HCT116 (cell line): Measurements from ENCODE around the gene RNF25. TPM values are rescaled to one million over a fixed set of nuclear protein-coding genes. Genes with fewer than 3 reads are reported as not detected.

Source experiments
- ATAC-seq: fragments of 200-7000 bp; cut with Tn5 transposase; 2 replicates; pipeline ENCODE4 v1.9.1; 2020; ENCODE audit warnings: mild to moderate bottlenecking, moderate library complexity
- BruUV-seq: library from RNA; stranded (reverse); fragments of 400-500 nt; replicated peaks from 2 replicates; lab custom pipeline; 2021; lab: Mats Ljungman, UMichigan
- CTCF ChIA-PET: fragments of 300-600 bp; sonication (Branson Sonifier 250); formaldehyde crosslinking; loops from one replicate; lab custom pipeline; 2021; ENCODE audit warnings: antibody characterized with exemption; lab: Charles Lee
- POLR2A ChIA-PET: fragments of 300-600, 350-600 bp; sonication (Branson Sonifier 250); formaldehyde crosslinking; loops from one replicate; lab custom pipeline; 2021; ENCODE audit warnings: antibody characterized with exemption; lab: Charles Lee
- RAD21 ChIA-PET, 2 experiments: fragments of 300-600 bp; sonication (Branson Sonifier 250); formaldehyde crosslinking; loops; one replicate each; lab custom pipeline; 2023; ENCODE audit warnings: low total read pairs in 2 of 2; ENCODE audit not compliant: uncharacterized antibody in 2 of 2, unreplicated experiment in 2 of 2, low non-redundant PET in 1 of 2; lab: Charles Lee
- DNase-seq: peaks from one replicate; pipeline ENCODE4 v3.0.0-alpha.2; 2010; ENCODE audit warnings: low read depth, low spot score
- H2AFZ ChIP-seq: fragments of 200-600 bp; shearing (Covaris generic), sonication (generic); 2 replicates; pipeline ENCODE4 v1.6.1; 2017; ENCODE audit warnings: low read depth, mixed run types, mixed read lengths, antibody characterized with exemption, low read length; ENCODE audit not compliant: poor library complexity, severe bottlenecking
- H3K27ac ChIP-seq: 2 replicates; pipeline ENCODE4 v1.5.1; 2012; ENCODE audit warnings: low read depth, low read length
- H3K27me3 ChIP-seq: fragments of 200-600 bp; sonication (generic); 2 replicates; pipeline ENCODE4 v1.6.1; 2016; ENCODE audit warnings: mixed run types, low read length, mixed read lengths; ENCODE audit not compliant: insufficient read depth
- H3K36me3 ChIP-seq, 2 experiments: fragments of 200-500 bp in 1 of 2; fragments of 200-600 bp in 1 of 2; sonication (Bioruptor generic) in 1 of 2; sonication (generic) in 1 of 2; 2 replicates each; pipeline versions ENCODE4 v1.5.1 to v1.6.1; 2014 to 2016; ENCODE audit warnings: low read length in 2 of 2, inconsistent platforms in 1 of 2, mixed read lengths in 1 of 2, mixed run types in 1 of 2; ENCODE audit not compliant: insufficient read depth in 2 of 2, control insufficient read depth in 1 of 2
- H3K4me1 ChIP-seq, 2 experiments: fragments of 200-600 bp in 1 of 2; sonication (generic) in 1 of 2; 2 replicates each; pipeline versions ENCODE4 v1.5.1 to v1.6.1; 2012 to 2017; ENCODE audit warnings: low read length in 2 of 2, inconsistent platforms in 1 of 2, mild to moderate bottlenecking in 1 of 2, mixed read lengths in 1 of 2, mixed run types in 1 of 2, moderate library complexity in 1 of 2; ENCODE audit not compliant: insufficient read depth in 2 of 2, control insufficient read depth in 1 of 2
- H3K4me2 ChIP-seq: fragments of 200-600 bp; sonication (generic); 2 replicates; pipeline ENCODE4 v1.6.1; 2017; ENCODE audit warnings: mixed run types, low read length, mixed read lengths
- H3K4me3 ChIP-seq, 2 experiments: fragments of 200-600 bp in 1 of 2; sonication (generic) in 1 of 2; replicated peaks in 1 of 2; 2 replicates each; pipeline ENCODE4 v1.5.1; 2011 to 2016; ENCODE audit warnings: low read length in 2 of 2, control low read depth in 1 of 2, low read depth in 1 of 2, mild to moderate bottlenecking in 1 of 2, mixed read lengths in 1 of 2, mixed run types in 1 of 2
- H3K79me2 ChIP-seq: fragments of 200-600 bp; sonication (generic); 2 replicates; pipeline ENCODE4 v1.6.1; 2017; ENCODE audit warnings: mild to moderate bottlenecking, mixed run types, low read length, moderate library complexity, mixed read lengths; ENCODE audit not compliant: insufficient read depth
- H3K9ac ChIP-seq: fragments of 200-600 bp; sonication (generic); 2 replicates; pipeline ENCODE4 v1.6.1; 2016; ENCODE audit warnings: low read length, mixed read lengths
- H3K9me2 ChIP-seq: fragments of 200-600 bp; sonication (generic), shearing (Covaris generic); 2 replicates; pipeline ENCODE4 v1.6.1; 2017; ENCODE audit warnings: mixed run types, mild to moderate bottlenecking, moderate library complexity; ENCODE audit not compliant: insufficient read depth
- H3K9me3 ChIP-seq, 2 experiments: fragments of 200-500 bp in 1 of 2; fragments of 200-600 bp in 1 of 2; sonication (Bioruptor generic) in 1 of 2; sonication (generic) in 1 of 2; 2 replicates each; pipeline ENCODE4 v1.6.1; 2014 to 2017; ENCODE audit warnings: low read length in 2 of 2, mixed read lengths in 2 of 2, inconsistent platforms in 1 of 2, low read depth in 1 of 2, mild to moderate bottlenecking in 1 of 2, mixed run types in 1 of 2, moderate library complexity in 1 of 2; ENCODE audit not compliant: control insufficient read depth in 1 of 2, insufficient read depth in 1 of 2
- H4K20me1 ChIP-seq: fragments of 200-600 bp; sonication (generic), shearing (Covaris generic); 2 replicates; pipeline ENCODE4 v1.6.1; 2017; ENCODE audit warnings: mixed run types, mild to moderate bottlenecking, moderate library complexity; ENCODE audit not compliant: insufficient read depth
- JUND ChIP-seq: IDR thresholded peaks from 2 replicates; pipeline ENCODE4 v1.6.1; 2012
- POLR2A ChIP-seq: IDR thresholded peaks from 2 replicates; pipeline ENCODE4 v1.7.0; 2011; ENCODE audit warnings: borderline replicate concordance; ENCODE audit not compliant: insufficient read depth, insufficient read length; ENCODE audit errors: extremely low read depth
- POLR2AphosphoS5 ChIP-seq: IDR thresholded peaks from 2 replicates; pipeline ENCODE4 v1.6.1; 2011; ENCODE audit warnings: mild to moderate bottlenecking, low read depth, low read length, moderate library complexity
- SIN3A ChIP-seq: IDR thresholded peaks from 2 replicates; pipeline ENCODE4 v1.6.1; 2012; ENCODE audit warnings: low read depth
- SP1 ChIP-seq: IDR thresholded peaks from 2 replicates; pipeline ENCODE4 v1.6.1; 2012; ENCODE audit warnings: low read depth
- SRF ChIP-seq: IDR thresholded peaks from 2 replicates; pipeline ENCODE4 v1.6.1; 2012; ENCODE audit warnings: low read depth
- ZNF274 ChIP-seq: fragments of 200-500 bp; sonication (Bioruptor generic); IDR thresholded peaks from 2 replicates; pipeline ENCODE4 v1.6.1; 2014; ENCODE audit warnings: mild to moderate bottlenecking, low read depth, low read length, inconsistent platforms
- intact Hi-C: fragments of 100-400 bp; cut with micrococcal nuclease; formaldehyde crosslinking; loops from 2 replicates; pipeline ENCODE4 v1.10.0; 2022
- total RNA-seq: library from RNA; stranded (reverse); gene quantifications from one replicate; pipeline ENCODE4 v1.2.1, GENCODE V29; 2021; ENCODE audit not compliant: unreplicated experiment

RNF25 gene
- total RNA-seq, 1 experiment from 2014 or later: 23.4 TPM

DNA sequence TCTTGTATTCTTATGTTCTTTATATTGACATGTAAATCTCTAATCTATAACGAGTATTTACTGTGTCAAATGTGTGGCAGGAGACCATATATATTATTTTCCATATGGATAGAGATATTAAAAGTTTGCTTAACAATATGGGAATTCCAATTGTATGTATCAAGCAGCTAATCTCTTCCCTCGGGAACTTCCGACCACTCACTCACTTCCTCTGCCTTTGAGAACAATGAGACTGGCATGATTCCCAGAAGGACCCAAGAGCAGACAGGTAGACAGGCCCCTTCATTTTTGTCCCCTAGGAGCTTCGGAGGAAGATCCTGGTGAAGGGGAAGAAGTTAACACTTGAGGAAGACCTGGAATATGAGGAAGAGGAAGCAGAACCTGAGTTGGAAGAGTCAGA is 40.0 kb downstream of the RNF25 start:
- ATAC-seq (0 out of 2 replicates have a peak, but pooled peaks have one; percentile 17), DNase-seq (peak; percentile 6)
- peaks cover under 1 to 12% of the 10 kb centered on the region in 2 experiments; a peak in 3 of 4 replicates for H3K36me3 ChIP-seq
- ChIA-PET POLR2A (no interaction called here), RAD21 (interaction anchor here in 1 of 2 experiments (0.5 kb wide), 1 partner anchor 401 kb away, joined by 4 read pairs; no protein-coding TSS in a partner anchor), CTCF (interaction anchor here (1.1 kb wide), 1 partner anchor 216 kb away, joined by 3 read pairs; no protein-coding TSS in a partner anchor)
- H3K27ac ChIP-seq: no peak overlapping the region
- no TSS peak for BruUV-seq
- peaks cover 0 to 8% of the 10 kb centered on the region in 2 experiments; a peak in 2 of 4 replicates for H3K4me1 ChIP-seq
- no peak overlapping the region for H3K9ac ChIP-seq
- no peaks in the 10 kb centered on the region for H3K9me3 ChIP-seq
- intact Hi-C loops: no loop called here
- H3K79me2 ChIP-seq: no peaks in the 10 kb centered on the region
- TF ChIP-seq JUND: 0 out of 2 replicates have a peak, but pooled peaks have one; percentile 7
- TF ChIP-seq ZNF274: no peak
- no peak for TF ChIP-seq POLR2A
- no peak overlapping the region for H2AFZ ChIP-seq
- no peak overlapping the region for H3K4me3 ChIP-seq
- H3K4me2 ChIP-seq: no peak overlapping the region
- H3K27me3 ChIP-seq: no peaks in the 10 kb centered on the region
- H3K9me2 ChIP-seq: no peaks in the 10 kb centered on the region
- H4K20me1 ChIP-seq: no peaks in the 10 kb centered on the region

DNA sequence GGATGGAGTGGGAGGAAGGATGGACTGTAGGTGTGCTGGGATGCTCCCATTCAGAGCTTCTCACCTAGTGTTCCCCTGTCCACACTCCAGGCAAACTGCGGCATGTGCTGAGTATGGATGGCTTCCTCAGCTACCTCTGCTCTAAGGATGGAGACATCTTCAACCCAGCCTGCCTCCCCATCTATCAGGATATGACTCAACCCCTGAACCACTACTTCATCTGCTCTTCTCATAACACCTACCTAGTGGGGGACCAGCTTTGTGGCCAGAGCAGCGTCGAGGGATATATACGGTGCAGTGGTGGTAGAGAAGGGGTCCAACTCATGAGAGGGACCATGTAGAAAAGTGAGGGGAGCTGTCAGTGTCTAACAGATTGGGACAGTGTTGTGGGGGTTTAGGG is 43.9 kb downstream of the RNF25 start:
- POLR2A ChIA-PET: no interaction called here
- ATAC-seq: no peak
- Histone ChIP-seq H3K9me2 (no peaks in the 10 kb centered on the region), H3K79me2 (no peaks in the 10 kb centered on the region), H3K4me3 (no peak overlapping the region), H3K4me1 (peaks cover 0 to 9% of the 10 kb centered on the region in 2 experiments; a peak in 2 of 4 replicates)
- TF ChIP-seq POLR2AphosphoS5: no peak
- TF ChIP-seq SP1: no peak
- no peak for TF ChIP-seq SRF
- no peak for TF ChIP-seq SIN3A
- TF ChIP-seq, all 23 proteins: peak for 0
- intact Hi-C loops: no loop called here
- RAD21 ChIA-PET: no interaction called here
- H4K20me1 ChIP-seq: no peaks in the 10 kb centered on the region
- H3K36me3 ChIP-seq: no peaks in the 10 kb centered on the region
- H3K9ac ChIP-seq: no peak overlapping the region
- no peak for DNase-seq
- H3K27ac ChIP-seq: no peak overlapping the region
- CTCF ChIA-PET: no interaction called here
- no peak overlapping the region for H3K4me2 ChIP-seq
- H2AFZ ChIP-seq: no peak overlapping the region
- BruUV-seq: no TSS peak
- no peaks in the 10 kb centered on the region for H3K27me3 ChIP-seq
- H3K9me3 ChIP-seq: no peaks in the 10 kb centered on the region
